ENCODE data around the gene EPHA1.

The EPHA1 gene

GRCh38 chr7:143389316-143390103 is 19.1 kb downstream of the EPHA1 start:
- DNase-seq (ENCODE audit: low spot score), result no peak

- no peak for DNase-seq (ENCODE audit: low spot score)
These were observed 20.1 kb downstream of the EPHA1 start for GRCh38 chr7:143388491-143389101.

- DNase-seq (ENCODE audit: low spot score), result no peak
These were observed 20.6 kb downstream of the EPHA1 start for GRCh38 chr7:143388051-143388450.

- no peak for DNase-seq (ENCODE audit: low spot score)
These were observed 21.3 kb downstream of the EPHA1 start for GRCh38 chr7:143387156-143387975.

GRCh38 chr7:143385891-143386781 is 22.5 kb downstream of the EPHA1 start:
- DNase-seq (ENCODE audit: low spot score), result peak; percentile 41

GRCh38 chr7:143384661-143385631 is 23.7 kb downstream of the EPHA1 start:
- DNase-seq (ENCODE audit: low spot score), result no peak

- DNase-seq (ENCODE audit: low spot score), result no peak
These were observed 24.5 kb downstream of the EPHA1 start for GRCh38 chr7:143384148-143384547.

- no peak for DNase-seq (ENCODE audit: low spot score)
These were observed 25.1 kb downstream of the EPHA1 start for GRCh38 chr7:143383642-143383957.

- DNase-seq (ENCODE audit: low spot score), result no peak
These were observed 25.6 kb downstream of the EPHA1 start for GRCh38 chr7:143382791-143383641.

GRCh38 chr7:143382126-143382790 is 26.4 kb downstream of the EPHA1 start:
- DNase-seq (ENCODE audit: low spot score), result no peak

- DNase-seq (ENCODE audit: low spot score), result no peak
These were observed 27.1 kb downstream of the EPHA1 start for GRCh38 chr7:143381427-143382125.

GRCh38 chr7:143380646-143381426 is 27.8 kb downstream of the EPHA1 start, which contains the start of gene ZYX:
Gene ZYX (plus strand): TSS chr7:143381345. CDS start chr7:143381572, 227 bp downstream.
- peak; percentile 91 for DNase-seq (ENCODE audit: low spot score)

- peak; percentile 88 for DNase-seq (ENCODE audit: low spot score)
These were observed 28.4 kb downstream of the EPHA1 start for GRCh38 chr7:143380260-143380645.

- no peak for DNase-seq (ENCODE audit: low spot score)
These were observed 28.9 kb downstream of the EPHA1 start for GRCh38 chr7:143379611-143380259.

- no peak for DNase-seq (ENCODE audit: low spot score)
These were observed 32.3 kb downstream of the EPHA1 start for GRCh38 chr7:143376396-143376795.

- peak; percentile 53 for DNase-seq (ENCODE audit: low spot score)
These were observed 33.2 kb downstream of the EPHA1 start for GRCh38 chr7:143375298-143376034.
